OCI-LY3 (cell line): Measurements from ENCODE around the gene PRICKLE2.

Experiments used
- EZH2phosphoT487 ChIP-seq: fragments of 200-600 bp; shearing (Covaris generic); IDR thresholded peaks from 2 replicates; pipeline ENCODE4 v1.6.1; 2018; ENCODE audit warnings: antibody characterized with exemption, mixed run types, low read depth
- TF ChIP-seq, protein P1 (sequence below): fragments of 200-600, 300-600 bp; sonication (generic); IDR thresholded peaks from 2 replicates; pipeline ENCODE4 v1.5.1; 2014; ENCODE audit warnings: antibody characterized with exemption, low read length, low read depth

- TF ChIP-seq, protein P1, sequence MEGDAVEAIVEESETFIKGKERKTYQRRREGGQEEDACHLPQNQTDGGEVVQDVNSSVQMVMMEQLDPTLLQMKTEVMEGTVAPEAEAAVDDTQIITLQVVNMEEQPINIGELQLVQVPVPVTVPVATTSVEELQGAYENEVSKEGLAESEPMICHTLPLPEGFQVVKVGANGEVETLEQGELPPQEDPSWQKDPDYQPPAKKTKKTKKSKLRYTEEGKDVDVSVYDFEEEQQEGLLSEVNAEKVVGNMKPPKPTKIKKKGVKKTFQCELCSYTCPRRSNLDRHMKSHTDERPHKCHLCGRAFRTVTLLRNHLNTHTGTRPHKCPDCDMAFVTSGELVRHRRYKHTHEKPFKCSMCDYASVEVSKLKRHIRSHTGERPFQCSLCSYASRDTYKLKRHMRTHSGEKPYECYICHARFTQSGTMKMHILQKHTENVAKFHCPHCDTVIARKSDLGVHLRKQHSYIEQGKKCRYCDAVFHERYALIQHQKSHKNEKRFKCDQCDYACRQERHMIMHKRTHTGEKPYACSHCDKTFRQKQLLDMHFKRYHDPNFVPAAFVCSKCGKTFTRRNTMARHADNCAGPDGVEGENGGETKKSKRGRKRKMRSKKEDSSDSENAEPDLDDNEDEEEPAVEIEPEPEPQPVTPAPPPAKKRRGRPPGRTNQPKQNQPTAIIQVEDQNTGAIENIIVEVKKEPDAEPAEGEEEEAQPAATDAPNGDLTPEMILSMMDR: no peak
- no peak for TF ChIP-seq EZH2phosphoT487
These were observed 48.7 kb downstream of the PRICKLE2 start for GRCh38 chr3:64176461-64176996.
